SK-N-SH (cell line): ENCODE results near the gene NAA40.

Experiments used
- ELF1 ChIP-seq: IDR thresholded peaks from 2 replicates; pipeline ENCODE4 v1.4.0; 2012
- EZH2phosphoT487 ChIP-seq: fragments of 200-600 bp; sonication (generic); IDR thresholded peaks from 2 replicates; pipeline ENCODE4 v1.6.1; 2017; ENCODE audit warnings: low read depth, mixed run types, mild to moderate bottlenecking, antibody characterized with exemption, moderate library complexity, borderline replicate concordance
- FOXJ3 ChIP-seq: sonication (generic); formaldehyde crosslinking; IDR thresholded peaks from 2 replicates; pipeline ENCODE4 v1.5.1; 2020; ENCODE audit warnings: mild to moderate bottlenecking, missing genetic modification reagents
- JUND ChIP-seq: IDR thresholded peaks from 2 replicates; pipeline ENCODE4 v1.4.0; 2012
- POLR2AphosphoS5 ChIP-seq: IDR thresholded peaks from 2 replicates; pipeline ENCODE4 v1.6.1; 2012; ENCODE audit warnings: low read depth, low read length
- RAD21 ChIP-seq: IDR thresholded peaks from 2 replicates; pipeline ENCODE4 v1.6.1; 2012; ENCODE audit warnings: mild to moderate bottlenecking, low read length
- RFX5 ChIP-seq: IDR thresholded peaks from 2 replicates; pipeline ENCODE4 v1.6.1; 2012; ENCODE audit warnings: mild to moderate bottlenecking, improper control_type of control experiment, low read length
- RXRA ChIP-seq: IDR thresholded peaks from 2 replicates; pipeline ENCODE4 v1.4.0; 2012; ENCODE audit warnings: low read depth, mild to moderate bottlenecking, borderline replicate concordance
- TF ChIP-seq, protein P1 (sequence below): fragments of 200-600 bp; sonication (generic); IDR thresholded peaks from 2 replicates; pipeline ENCODE4 v1.6.1; 2017; ENCODE audit warnings: antibody characterized with exemption, mild to moderate bottlenecking, moderate library complexity
- TF ChIP-seq, protein P2 (sequence below): fragments of 150-350 bp; IDR thresholded peaks from 2 replicates; pipeline ENCODE4 v1.6.1; 2016; ENCODE audit warnings: mild to moderate bottlenecking, low read depth, low read length
- TF ChIP-seq, protein P3 (sequence below): IDR thresholded peaks from 2 replicates; pipeline ENCODE4 v1.4.0; 2012; ENCODE audit warnings: low read depth
- TF ChIP-seq, protein P4 (sequence below): IDR thresholded peaks from 2 replicates; pipeline ENCODE4 v1.6.1; 2012; ENCODE audit warnings: mild to moderate bottlenecking, low read depth, low read length, moderate library complexity

DNA sequence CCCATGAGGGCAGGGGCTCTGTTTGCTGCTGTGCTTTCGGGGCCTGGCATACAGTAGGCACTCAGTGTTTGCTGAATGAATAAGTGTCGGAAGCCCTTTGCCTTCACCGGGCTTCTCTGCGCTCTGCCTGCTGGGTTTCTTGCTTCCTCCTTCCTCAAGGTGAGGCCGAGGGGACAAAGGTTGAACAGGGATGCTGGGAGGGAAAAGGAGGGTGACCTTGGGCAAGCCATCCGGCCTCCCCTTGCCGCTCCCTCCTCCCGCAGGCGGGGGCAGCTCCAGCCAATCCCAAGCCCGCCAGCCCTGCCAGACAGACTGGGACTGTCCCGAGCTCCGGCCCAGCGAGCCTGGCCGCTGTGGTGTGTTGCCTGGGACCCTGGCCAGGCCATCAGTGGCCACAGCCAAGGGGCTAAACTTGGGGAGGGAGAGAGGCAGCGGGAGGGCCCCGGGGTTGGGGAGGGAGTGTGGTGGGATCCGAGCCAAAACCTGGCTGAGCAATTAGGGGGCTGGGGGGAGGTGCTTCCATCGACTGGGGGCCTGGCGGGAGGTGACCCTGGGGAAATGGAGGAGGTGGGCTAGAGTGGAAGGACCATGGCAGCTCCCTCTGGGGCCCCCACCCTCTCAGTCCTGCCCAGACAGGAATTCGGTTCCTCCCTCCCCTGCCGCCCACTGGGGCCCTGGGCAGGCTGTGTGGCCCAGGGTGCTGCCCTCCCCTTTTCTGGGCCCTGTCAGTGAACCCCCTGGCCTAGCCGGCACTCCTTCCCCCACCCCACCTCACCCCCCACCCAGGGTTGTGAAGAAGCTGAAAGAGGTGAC is 18.5 kb upstream of the NAA40 start:
- TF ChIP-seq, protein P1, sequence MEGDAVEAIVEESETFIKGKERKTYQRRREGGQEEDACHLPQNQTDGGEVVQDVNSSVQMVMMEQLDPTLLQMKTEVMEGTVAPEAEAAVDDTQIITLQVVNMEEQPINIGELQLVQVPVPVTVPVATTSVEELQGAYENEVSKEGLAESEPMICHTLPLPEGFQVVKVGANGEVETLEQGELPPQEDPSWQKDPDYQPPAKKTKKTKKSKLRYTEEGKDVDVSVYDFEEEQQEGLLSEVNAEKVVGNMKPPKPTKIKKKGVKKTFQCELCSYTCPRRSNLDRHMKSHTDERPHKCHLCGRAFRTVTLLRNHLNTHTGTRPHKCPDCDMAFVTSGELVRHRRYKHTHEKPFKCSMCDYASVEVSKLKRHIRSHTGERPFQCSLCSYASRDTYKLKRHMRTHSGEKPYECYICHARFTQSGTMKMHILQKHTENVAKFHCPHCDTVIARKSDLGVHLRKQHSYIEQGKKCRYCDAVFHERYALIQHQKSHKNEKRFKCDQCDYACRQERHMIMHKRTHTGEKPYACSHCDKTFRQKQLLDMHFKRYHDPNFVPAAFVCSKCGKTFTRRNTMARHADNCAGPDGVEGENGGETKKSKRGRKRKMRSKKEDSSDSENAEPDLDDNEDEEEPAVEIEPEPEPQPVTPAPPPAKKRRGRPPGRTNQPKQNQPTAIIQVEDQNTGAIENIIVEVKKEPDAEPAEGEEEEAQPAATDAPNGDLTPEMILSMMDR = no peak
- TF ChIP-seq RAD21 (no peak), FOXJ3 (no peak), JUND (no peak), EZH2phosphoT487 (no peak), RFX5 (no peak), ELF1 (no peak), RXRA (no peak), POLR2AphosphoS5 (no peak)
- TF ChIP-seq, protein P2, sequence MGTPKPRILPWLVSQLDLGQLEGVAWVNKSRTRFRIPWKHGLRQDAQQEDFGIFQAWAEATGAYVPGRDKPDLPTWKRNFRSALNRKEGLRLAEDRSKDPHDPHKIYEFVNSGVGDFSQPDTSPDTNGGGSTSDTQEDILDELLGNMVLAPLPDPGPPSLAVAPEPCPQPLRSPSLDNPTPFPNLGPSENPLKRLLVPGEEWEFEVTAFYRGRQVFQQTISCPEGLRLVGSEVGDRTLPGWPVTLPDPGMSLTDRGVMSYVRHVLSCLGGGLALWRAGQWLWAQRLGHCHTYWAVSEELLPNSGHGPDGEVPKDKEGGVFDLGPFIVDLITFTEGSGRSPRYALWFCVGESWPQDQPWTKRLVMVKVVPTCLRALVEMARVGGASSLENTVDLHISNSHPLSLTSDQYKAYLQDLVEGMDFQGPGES = no peak
- TF ChIP-seq, protein P3, sequence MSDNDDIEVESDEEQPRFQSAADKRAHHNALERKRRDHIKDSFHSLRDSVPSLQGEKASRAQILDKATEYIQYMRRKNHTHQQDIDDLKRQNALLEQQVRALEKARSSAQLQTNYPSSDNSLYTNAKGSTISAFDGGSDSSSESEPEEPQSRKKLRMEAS = no peak
- TF ChIP-seq, protein P4, sequence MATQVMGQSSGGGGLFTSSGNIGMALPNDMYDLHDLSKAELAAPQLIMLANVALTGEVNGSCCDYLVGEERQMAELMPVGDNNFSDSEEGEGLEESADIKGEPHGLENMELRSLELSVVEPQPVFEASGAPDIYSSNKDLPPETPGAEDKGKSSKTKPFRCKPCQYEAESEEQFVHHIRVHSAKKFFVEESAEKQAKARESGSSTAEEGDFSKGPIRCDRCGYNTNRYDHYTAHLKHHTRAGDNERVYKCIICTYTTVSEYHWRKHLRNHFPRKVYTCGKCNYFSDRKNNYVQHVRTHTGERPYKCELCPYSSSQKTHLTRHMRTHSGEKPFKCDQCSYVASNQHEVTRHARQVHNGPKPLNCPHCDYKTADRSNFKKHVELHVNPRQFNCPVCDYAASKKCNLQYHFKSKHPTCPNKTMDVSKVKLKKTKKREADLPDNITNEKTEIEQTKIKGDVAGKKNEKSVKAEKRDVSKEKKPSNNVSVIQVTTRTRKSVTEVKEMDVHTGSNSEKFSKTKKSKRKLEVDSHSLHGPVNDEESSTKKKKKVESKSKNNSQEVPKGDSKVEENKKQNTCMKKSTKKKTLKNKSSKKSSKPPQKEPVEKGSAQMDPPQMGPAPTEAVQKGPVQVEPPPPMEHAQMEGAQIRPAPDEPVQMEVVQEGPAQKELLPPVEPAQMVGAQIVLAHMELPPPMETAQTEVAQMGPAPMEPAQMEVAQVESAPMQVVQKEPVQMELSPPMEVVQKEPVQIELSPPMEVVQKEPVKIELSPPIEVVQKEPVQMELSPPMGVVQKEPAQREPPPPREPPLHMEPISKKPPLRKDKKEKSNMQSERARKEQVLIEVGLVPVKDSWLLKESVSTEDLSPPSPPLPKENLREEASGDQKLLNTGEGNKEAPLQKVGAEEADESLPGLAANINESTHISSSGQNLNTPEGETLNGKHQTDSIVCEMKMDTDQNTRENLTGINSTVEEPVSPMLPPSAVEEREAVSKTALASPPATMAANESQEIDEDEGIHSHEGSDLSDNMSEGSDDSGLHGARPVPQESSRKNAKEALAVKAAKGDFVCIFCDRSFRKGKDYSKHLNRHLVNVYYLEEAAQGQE = no peak
